ENCODE measurements around the gene CAPN9.

The CAPN9 gene

DNA sequence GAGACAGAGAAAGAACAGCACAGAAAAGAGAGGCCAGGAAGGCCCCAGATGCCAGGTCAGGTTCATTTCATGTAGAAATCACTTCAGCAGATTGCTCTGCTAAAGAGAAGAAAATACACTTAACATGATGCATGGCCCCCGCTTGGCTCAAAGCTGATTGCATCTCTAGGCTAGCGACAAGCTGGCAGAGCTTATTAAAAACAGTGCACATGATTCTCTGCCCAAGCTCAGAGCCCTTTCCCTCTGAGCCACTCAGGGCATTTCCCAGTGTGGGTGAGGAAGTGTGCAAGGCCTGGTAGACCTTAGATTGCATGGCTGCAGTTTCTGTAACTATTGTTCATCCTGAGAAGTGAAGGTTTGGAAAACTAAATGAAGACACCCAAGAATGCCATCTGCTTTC, 3.3 kb upstream of the CAPN9 start:
- no peaks in the 10 kb centered on the region for H3K9me3 ChIP-seq (ENCODE audit: insufficient read depth, low read length)
- H3K27ac ChIP-seq (ENCODE audit: low read length) = no peak overlapping the region
- no peak overlapping the region for H3K4me3 ChIP-seq (ENCODE audit: low read length)
- no peaks in the 10 kb centered on the region for H3K36me3 ChIP-seq (replicated peaks; ENCODE audit: low read depth, low read length)
- H3K4me2 ChIP-seq (ENCODE audit: low read length) = no peak overlapping the region
- TF ChIP-seq, protein P1, sequence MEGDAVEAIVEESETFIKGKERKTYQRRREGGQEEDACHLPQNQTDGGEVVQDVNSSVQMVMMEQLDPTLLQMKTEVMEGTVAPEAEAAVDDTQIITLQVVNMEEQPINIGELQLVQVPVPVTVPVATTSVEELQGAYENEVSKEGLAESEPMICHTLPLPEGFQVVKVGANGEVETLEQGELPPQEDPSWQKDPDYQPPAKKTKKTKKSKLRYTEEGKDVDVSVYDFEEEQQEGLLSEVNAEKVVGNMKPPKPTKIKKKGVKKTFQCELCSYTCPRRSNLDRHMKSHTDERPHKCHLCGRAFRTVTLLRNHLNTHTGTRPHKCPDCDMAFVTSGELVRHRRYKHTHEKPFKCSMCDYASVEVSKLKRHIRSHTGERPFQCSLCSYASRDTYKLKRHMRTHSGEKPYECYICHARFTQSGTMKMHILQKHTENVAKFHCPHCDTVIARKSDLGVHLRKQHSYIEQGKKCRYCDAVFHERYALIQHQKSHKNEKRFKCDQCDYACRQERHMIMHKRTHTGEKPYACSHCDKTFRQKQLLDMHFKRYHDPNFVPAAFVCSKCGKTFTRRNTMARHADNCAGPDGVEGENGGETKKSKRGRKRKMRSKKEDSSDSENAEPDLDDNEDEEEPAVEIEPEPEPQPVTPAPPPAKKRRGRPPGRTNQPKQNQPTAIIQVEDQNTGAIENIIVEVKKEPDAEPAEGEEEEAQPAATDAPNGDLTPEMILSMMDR (IDR thresholded peaks at IDR 0.05; ENCODE audit: low read depth, low read length) = no peak
- TF ChIP-seq EZH2phosphoT487 (IDR thresholded peaks at IDR 0.05; ENCODE audit: low read depth) = no peak
- no peaks in the 10 kb centered on the region for H3K4me1 ChIP-seq (ENCODE audit: low read length)
- H4K20me1 ChIP-seq (ENCODE audit: insufficient read depth, low read length) = no peaks in the 10 kb centered on the region
- no peak overlapping the region for H3K9ac ChIP-seq (ENCODE audit: low read length)
- H3K79me2 ChIP-seq (ENCODE audit: low read length) = no peaks in the 10 kb centered on the region
- H3K27me3 ChIP-seq (ENCODE audit: low read depth, low read length) = peaks cover 9% of the 10 kb centered on the region
- H2AFZ ChIP-seq (ENCODE audit: low read depth, low read length) = no peak overlapping the region

DNA sequence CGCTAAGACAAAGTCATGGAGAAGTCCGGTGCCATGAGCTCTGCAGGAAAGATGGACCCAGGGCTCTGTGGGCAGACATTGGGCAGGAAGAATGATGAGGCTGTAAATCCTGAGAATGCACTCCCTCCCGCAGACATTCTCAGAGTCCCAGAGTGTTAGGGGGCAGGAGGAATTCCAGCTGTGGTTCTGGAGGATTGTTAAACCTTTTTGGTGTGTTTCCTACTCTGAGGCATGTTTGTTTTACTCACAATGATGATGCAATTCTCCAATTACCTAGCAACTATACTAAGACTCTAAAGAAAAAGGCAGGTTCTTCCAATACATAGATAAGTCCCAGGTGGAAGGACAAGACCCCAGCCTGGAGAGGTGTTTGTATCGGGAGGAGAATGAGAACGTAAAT, 2.8 kb upstream of the CAPN9 start:
- H3K9ac ChIP-seq (ENCODE audit: low read length) = no peak overlapping the region
- H3K4me2 ChIP-seq (ENCODE audit: low read length) = no peak overlapping the region
- H3K36me3 ChIP-seq (replicated peaks; ENCODE audit: low read depth, low read length) = no peaks in the 10 kb centered on the region
- H4K20me1 ChIP-seq (ENCODE audit: insufficient read depth, low read length) = no peaks in the 10 kb centered on the region
- H3K27me3 ChIP-seq (ENCODE audit: low read depth, low read length) = peaks cover 9% of the 10 kb centered on the region
- no peaks in the 10 kb centered on the region for H3K4me1 ChIP-seq (ENCODE audit: low read length)
- no peak overlapping the region for H3K4me3 ChIP-seq (ENCODE audit: low read length)
- no peaks in the 10 kb centered on the region for H3K9me3 ChIP-seq (ENCODE audit: insufficient read depth, low read length)
- no peak for TF ChIP-seq EZH2phosphoT487 (IDR thresholded peaks at IDR 0.05; ENCODE audit: low read depth)
- TF ChIP-seq, protein P1 (IDR thresholded peaks at IDR 0.05; ENCODE audit: low read depth, low read length) = no peak
- H3K27ac ChIP-seq (ENCODE audit: low read length) = no peak overlapping the region
- no peak overlapping the region for H2AFZ ChIP-seq (ENCODE audit: low read depth, low read length)
- H3K79me2 ChIP-seq (ENCODE audit: low read length) = no peaks in the 10 kb centered on the region

DNA sequence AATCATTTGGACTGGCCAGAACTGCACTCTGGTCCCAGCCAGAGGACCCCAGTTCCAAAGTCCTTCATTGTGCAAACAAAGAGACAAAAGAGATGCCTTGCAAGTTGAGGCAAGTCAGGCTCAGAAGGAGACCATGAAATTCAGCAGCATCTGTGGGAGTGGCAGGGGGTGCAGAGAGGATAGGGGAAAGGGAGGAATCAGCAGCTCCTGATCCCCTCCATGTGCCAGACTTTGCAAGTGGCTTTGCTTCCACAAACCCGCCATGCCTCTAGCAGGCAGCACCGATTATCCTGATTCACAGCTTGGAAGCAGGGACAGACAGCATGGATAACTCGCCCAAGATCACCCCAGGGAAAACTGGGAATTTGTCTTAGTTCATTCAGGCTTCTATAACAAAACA, 2.1 kb upstream of the CAPN9 start:
- Histone ChIP-seq H3K4me1 (ENCODE audit: low read length) (no peaks in the 10 kb centered on the region), H2AFZ (ENCODE audit: low read depth, low read length) (no peak overlapping the region), H3K27me3 (ENCODE audit: low read depth, low read length) (peaks cover 5% of the 10 kb centered on the region), H4K20me1 (ENCODE audit: insufficient read depth, low read length) (no peaks in the 10 kb centered on the region), H3K9me3 (ENCODE audit: insufficient read depth, low read length) (no peaks in the 10 kb centered on the region), H3K27ac (ENCODE audit: low read length) (no peak overlapping the region), H3K79me2 (ENCODE audit: low read length) (no peaks in the 10 kb centered on the region), H3K4me2 (ENCODE audit: low read length) (no peak overlapping the region), H3K9ac (ENCODE audit: low read length) (no peak overlapping the region), H3K36me3 (replicated peaks; ENCODE audit: low read depth, low read length) (no peaks in the 10 kb centered on the region), H3K4me3 (ENCODE audit: low read length) (no peak overlapping the region)
- no peak for TF ChIP-seq EZH2phosphoT487 (IDR thresholded peaks at IDR 0.05; ENCODE audit: low read depth)
- TF ChIP-seq, protein P1 (IDR thresholded peaks at IDR 0.05; ENCODE audit: low read depth, low read length) = no peak

DNA sequence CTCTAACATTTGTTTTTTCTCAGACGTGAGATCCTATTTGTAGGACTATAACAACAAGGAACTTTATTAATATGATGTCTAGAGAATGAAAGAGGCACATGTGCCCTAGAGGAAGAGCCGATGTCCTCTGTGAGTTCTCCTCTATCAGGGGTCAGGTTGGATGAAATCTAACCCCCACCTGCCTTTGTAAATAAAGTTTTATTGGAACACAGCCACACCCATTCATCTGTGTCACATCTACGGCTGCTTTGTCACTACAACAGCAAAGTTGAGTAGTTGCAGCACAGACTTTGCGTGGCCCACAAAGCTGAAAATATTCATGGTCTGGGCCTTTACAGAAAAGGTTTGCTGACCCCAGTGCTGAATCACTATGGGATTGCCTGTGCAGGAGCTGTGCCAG, 571 bp upstream of the CAPN9 start:
- H3K4me2 ChIP-seq (ENCODE audit: low read length) = no peak overlapping the region
- H3K4me1 ChIP-seq (ENCODE audit: low read length) = no peaks in the 10 kb centered on the region
- no peaks in the 10 kb centered on the region for H4K20me1 ChIP-seq (ENCODE audit: insufficient read depth, low read length)
- H2AFZ ChIP-seq (ENCODE audit: low read depth, low read length) = no peak overlapping the region
- TF ChIP-seq EZH2phosphoT487 (IDR thresholded peaks at IDR 0.05; ENCODE audit: low read depth) = no peak
- TF ChIP-seq, protein P1 (IDR thresholded peaks at IDR 0.05; ENCODE audit: low read depth, low read length) = no peak
- no peak overlapping the region for H3K9ac ChIP-seq (ENCODE audit: low read length)
- no peak overlapping the region for H3K4me3 ChIP-seq (ENCODE audit: low read length)
- no peaks in the 10 kb centered on the region for H3K79me2 ChIP-seq (ENCODE audit: low read length)
- H3K27me3 ChIP-seq (ENCODE audit: low read depth, low read length) = peaks cover 5% of the 10 kb centered on the region; the same call in 1 of the 2 replicates
- no peaks in the 10 kb centered on the region for H3K9me3 ChIP-seq (ENCODE audit: insufficient read depth, low read length)
- H3K27ac ChIP-seq (ENCODE audit: low read length) = no peak overlapping the region
- H3K36me3 ChIP-seq (replicated peaks; ENCODE audit: low read depth, low read length) = no peaks in the 10 kb centered on the region
